Lower lobe of right lung (tissue), 2 donors: ENCODE data around the gene GPAM. TPM values are rescaled to one million over a fixed set of nuclear protein-coding genes. Genes with fewer than 3 reads are reported as not detected.
A peak's percentile ranks its signal among the peaks of the same experiment; 100 is the strongest.

Source experiments
- ATAC-seq, 2 donors: fragments of 200-7000 bp; cut with Tn5 transposase; one replicate each; pipeline ENCODE4 v1.9.1; 2020 to 2022; ENCODE audit warnings: mild to moderate bottlenecking in 2 of 2, moderate library complexity in 2 of 2
- DNase-seq: peaks from one replicate; pipeline ENCODE4 v3.0.0-alpha.2; 2020
- H3K27ac ChIP-seq: fragments of 200-600 bp; one replicate; pipeline ENCODE4 v1.8.0; 2022
- H3K27me3 ChIP-seq: fragments of 200-600 bp; one replicate; pipeline ENCODE4 v1.8.0; 2022; ENCODE audit warnings: low read depth
- H3K36me3 ChIP-seq: fragments of 200-600 bp; one replicate; pipeline ENCODE4 v1.8.0; 2022; ENCODE audit warnings: mild to moderate bottlenecking
- H3K4me1 ChIP-seq: fragments of 200-600 bp; one replicate; pipeline ENCODE4 v1.8.0; 2022
- H3K4me3 ChIP-seq: fragments of 200-600 bp; one replicate; pipeline ENCODE4 v1.8.0; 2022; ENCODE audit warnings: mild to moderate bottlenecking
- H3K9me3 ChIP-seq: fragments of 200-600 bp; one replicate; pipeline ENCODE4 v1.8.0; 2022
- intact Hi-C: fragments of 100-400 bp; cut with DNase I; formaldehyde crosslinking; loops from one replicate; pipeline ENCODE4 v1.11.0; 2022
- total RNA-seq: library from RNA; stranded (reverse); fragmentation: NEBNext Ultra II Directional; extraction: Animal tissue kit (Norgen Biotek cat#: 25700); gene quantifications from one replicate; pipeline ENCODE4 v1.2.1, GENCODE V29; 2021
- TF ChIP-seq, protein P1 (sequence below): fragments of 200-600 bp; IDR thresholded peaks from one replicate; pipeline ENCODE4 v1.8.0; 2022; ENCODE audit warnings: antibody characterized with exemption, mild to moderate bottlenecking
- donor health status: DM: no; HTN: yes; CAD: no; lungs with severe emphysema.

GPAM gene
- total RNA-seq, 1 donor from 2014 or later, result 27.2 TPM

DNA sequence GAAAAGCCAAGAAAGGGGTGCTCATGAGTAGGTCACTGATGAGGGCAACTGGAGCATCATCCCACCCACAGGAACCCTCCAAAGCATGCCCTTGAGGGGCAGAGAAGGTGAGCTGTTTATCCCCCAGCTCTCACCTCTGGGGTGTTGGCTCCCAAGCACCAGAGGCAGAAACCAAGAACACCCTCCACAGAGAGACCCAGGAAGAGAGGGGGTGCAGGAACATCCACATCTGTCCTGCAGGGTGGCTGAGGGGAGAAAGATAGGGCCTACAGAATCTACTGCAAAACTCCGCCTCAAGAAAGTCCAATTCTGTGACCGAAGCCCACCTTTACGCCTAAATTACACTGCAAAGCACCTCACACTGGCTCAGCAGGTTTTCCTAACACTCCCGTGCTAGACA, 40.1 kb downstream of the GPAM start:
- Histone ChIP-seq H3K9me3 (no peaks in the 10 kb centered on the region), H3K27me3 (no peaks in the 10 kb centered on the region), H3K36me3 (no peaks in the 10 kb centered on the region), H3K4me1 (peaks cover 3% of the 10 kb centered on the region), H3K27ac (no peak overlapping the region), H3K4me3 (no peak overlapping the region)
- ATAC-seq (no peak), DNase-seq (no peak)
- TF ChIP-seq, protein P1, sequence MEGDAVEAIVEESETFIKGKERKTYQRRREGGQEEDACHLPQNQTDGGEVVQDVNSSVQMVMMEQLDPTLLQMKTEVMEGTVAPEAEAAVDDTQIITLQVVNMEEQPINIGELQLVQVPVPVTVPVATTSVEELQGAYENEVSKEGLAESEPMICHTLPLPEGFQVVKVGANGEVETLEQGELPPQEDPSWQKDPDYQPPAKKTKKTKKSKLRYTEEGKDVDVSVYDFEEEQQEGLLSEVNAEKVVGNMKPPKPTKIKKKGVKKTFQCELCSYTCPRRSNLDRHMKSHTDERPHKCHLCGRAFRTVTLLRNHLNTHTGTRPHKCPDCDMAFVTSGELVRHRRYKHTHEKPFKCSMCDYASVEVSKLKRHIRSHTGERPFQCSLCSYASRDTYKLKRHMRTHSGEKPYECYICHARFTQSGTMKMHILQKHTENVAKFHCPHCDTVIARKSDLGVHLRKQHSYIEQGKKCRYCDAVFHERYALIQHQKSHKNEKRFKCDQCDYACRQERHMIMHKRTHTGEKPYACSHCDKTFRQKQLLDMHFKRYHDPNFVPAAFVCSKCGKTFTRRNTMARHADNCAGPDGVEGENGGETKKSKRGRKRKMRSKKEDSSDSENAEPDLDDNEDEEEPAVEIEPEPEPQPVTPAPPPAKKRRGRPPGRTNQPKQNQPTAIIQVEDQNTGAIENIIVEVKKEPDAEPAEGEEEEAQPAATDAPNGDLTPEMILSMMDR, result no peak
- intact Hi-C loops, result no loop called here

DNA sequence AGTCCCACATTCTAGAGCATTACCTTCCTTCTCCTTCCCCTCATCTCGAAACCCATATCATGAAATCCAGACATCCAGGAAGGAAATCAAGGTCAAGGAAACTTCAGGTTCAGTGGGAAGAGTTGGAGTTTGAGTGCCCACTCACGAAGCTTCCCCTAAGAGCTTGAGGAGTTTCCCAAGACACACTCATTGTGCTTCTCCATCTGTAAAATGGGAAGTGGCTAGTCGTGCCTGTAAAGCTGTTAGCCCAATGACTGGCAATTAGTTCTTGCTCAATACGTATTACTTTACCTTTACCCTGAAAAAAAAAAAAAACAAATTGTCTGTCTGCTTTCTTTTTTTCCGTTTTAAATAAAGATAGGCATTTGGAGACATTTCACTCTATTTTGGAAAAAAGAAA, 42.3 kb downstream of the GPAM start:
- DNase-seq (no peak), ATAC-seq (peak in 1 of 2 donors; percentile 32)
- H3K4me3 ChIP-seq, result no peak overlapping the region
- H3K4me1 ChIP-seq, result peaks cover 3% of the 10 kb centered on the region
- H3K27ac ChIP-seq, result no peak overlapping the region
- H3K9me3 ChIP-seq, result no peaks in the 10 kb centered on the region
- no peaks in the 10 kb centered on the region for H3K27me3 ChIP-seq
- intact Hi-C loops, result no loop called here
- H3K36me3 ChIP-seq, result no peaks in the 10 kb centered on the region
- TF ChIP-seq, protein P1, result no peak

DNA sequence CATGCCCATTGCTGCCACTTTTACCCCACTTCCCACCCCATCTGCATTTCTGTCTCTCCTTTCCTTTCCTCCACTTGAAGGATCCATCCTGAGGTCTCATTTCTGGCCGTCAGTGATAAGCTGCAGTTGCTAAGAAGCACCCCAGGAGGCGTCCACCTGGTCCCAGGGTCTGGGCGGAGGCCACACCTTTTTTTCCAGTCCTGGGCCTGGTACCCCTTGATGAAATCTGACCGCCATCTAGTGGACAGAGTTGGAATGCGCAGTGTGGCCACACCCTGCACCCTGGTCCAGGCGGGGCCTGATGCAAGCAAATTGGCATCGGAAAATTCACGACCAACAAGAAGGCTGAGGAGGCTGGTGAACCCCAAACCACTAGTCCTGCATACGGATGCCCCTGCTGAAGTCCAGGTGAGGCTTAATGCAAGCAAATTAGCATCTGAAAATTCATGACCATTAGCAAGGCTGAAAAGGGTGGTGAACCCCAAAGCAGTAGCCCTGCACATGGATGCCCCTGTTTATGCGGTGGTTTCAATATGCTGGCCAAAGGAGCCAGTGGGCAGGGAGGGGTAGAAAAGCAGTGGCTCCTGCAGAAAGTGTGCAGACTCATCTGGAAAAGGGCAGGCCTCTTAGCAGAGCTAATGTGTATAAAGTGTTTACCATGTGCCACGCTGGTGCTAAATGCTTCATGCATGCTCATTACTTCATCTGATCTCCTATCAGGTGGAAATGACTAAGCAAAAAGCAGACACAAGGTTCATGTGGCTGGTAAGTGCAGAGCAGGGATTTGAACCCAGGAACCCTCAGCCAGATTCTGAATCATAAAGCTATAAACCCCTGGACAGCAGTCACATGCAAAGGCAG, 43.2 kb downstream of the GPAM start:
- Histone ChIP-seq H3K36me3 (no peaks in the 10 kb centered on the region), H3K9me3 (no peaks in the 10 kb centered on the region), H3K4me3 (no peak overlapping the region), H3K4me1 (peaks cover 3% of the 10 kb centered on the region), H3K27me3 (no peaks in the 10 kb centered on the region), H3K27ac (no peak overlapping the region)
- DNase-seq, result peak; percentile 65
- intact Hi-C loops, result no loop called here
- peak; percentile 83 to 86 for ATAC-seq
- TF ChIP-seq, protein P1, result peak; percentile 81

DNA sequence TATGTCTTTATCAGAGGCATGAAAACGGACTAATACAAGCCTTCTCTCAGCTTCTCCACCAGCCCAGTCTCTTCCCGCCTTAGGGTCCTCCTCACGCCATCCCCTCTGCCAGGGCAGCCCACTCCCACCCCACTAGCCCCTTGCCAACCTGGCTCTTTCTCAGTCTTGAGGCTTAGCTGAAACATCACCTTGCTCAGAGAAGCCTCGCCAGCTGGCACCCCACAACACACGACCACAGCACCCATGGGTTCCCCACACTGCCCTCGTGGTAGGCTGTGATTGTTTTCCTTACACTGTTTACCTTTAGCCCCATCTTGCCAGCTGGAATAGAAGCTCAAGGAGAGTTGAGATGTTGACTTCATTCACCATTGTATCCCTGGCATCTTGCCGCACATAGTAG, 44.4 kb downstream of the GPAM start:
- no peaks in the 10 kb centered on the region for H3K27me3 ChIP-seq
- intact Hi-C loops, result no loop called here
- no peaks in the 10 kb centered on the region for H3K9me3 ChIP-seq
- peaks cover 3% of the 10 kb centered on the region for H3K4me1 ChIP-seq
- ATAC-seq (no peak), DNase-seq (no peak)
- TF ChIP-seq, protein P1, result no peak
- H3K36me3 ChIP-seq, result no peaks in the 10 kb centered on the region
- no peak overlapping the region for H3K27ac ChIP-seq
- H3K4me3 ChIP-seq, result no peak overlapping the region

DNA sequence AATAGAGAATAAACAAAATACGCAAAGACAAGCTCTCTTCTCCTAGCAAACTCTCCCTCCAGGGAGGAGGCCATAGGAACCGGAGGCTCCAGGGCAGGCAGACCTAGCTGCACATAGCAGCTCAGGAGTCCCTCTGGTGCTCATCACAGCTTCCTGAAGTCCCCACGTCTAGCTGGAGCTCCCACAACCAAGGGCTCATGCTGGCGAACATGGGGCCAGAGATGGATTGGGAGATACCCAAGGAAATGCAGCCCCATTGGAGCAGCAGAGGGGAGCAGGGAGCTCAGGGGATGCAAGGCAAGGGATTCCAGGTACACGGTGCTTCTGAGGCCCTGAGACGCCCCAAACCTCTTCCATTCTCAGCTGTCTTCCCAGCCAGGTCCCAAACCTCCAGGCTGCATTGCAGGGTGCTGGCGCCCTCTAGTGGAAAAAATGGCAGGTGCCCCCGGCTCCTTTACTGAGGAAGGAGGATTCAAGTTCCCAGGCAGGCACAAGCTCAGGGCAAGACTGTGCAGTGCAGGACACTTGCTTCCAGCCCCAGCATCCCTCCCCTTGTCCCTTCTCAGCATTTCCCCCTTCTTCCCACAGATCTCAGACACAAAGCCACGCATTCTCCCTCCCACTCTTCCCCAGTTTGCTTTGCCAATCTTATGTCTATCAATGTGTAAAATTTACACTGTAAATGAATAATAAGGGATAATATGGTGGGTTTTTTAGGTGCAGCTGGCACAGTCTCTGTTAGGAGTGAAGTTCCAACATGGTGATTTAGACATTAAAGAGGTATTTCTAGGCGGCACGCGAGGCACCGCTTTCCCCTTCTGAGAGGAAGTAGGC, 46.2 kb downstream of the GPAM start:
- Histone ChIP-seq H3K27ac (no peak overlapping the region), H3K27me3 (no peaks in the 10 kb centered on the region), H3K4me3 (no peak overlapping the region), H3K4me1 (peaks cover 3% of the 10 kb centered on the region), H3K36me3 (no peaks in the 10 kb centered on the region), H3K9me3 (no peaks in the 10 kb centered on the region)
- ATAC-seq, result peak; percentile 61 to 75
- TF ChIP-seq, protein P1, result peak; percentile 90
- intact Hi-C loops, result no loop called here
- DNase-seq, result peak; percentile 73
